HG03135 (cell line): ENCODE results near the gene OSCAR.

ENCODE experiments used
- ATAC-seq: cut with Tn5 transposase; IDR thresholded peaks from one replicate; pipeline ENCODE4 v1.9.1; 2021; ENCODE audit warnings: mild to moderate bottlenecking, moderate library complexity; ENCODE audit not compliant: unreplicated experiment

OSCAR gene

DNA sequence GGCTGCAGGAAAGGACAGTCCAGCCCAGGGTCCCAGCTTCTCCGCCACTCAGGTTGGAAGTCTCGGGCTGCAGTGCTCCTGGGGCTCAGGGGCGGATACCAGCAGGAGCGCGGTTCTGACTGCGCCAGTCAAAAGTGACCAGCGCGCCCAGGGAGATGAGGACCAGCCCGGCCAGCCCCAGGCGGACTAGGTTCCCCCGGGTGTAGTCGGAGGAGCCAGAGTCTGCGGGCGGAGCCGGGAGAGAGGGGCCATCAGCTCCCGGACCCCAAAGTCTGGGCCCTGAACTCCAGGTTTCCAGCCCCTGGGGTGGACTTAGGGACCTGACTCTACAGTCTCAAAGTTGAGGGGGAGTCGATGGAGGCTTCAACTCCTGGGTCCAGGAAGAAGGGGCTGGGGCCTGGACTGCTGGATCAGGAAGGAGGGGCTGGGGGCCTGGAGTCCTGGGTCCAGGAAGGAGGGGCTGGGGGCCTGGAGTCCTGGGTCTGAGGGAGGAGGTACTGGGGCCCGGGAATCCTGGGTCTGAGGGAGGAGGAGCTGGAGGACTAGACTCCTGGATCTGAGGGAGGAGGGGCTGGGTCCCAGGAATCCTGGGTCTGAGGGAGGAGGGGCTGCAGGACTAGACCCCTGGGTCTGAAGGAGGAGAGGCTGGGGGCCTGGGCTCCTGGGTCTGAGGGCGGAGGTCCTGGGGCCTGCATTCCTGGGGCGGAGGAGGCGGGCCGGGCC, 5.3 kb downstream of the OSCAR start:
- ATAC-seq, result no peak

DNA sequence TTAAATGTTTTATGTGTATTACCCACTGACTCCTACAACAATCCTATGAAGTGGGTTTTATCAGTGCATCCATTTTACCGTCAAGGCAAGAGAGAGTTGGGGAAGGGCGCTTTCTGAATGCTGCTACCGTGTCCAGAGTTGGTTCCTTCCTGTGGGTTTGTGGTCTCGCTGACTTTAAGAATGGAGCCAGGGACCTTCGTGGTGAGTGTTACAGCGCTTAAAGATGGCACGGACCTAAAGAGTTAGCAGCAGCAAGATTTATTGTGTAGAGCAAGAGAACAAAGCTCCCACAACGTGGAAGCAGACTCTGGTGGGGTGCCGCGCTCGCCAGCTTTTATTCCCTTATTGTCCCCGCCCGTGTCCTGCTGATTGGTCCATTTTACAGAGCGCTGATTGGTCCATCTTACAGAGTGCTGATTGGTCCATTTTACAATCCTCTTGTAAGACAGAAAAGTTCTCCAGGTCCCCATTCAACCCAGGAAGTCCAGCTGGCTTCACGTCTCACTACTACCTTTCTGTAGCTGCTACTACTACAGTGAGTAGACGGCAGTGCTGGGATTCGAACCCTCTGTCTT, 6.1 kb downstream of the OSCAR start:
- no peak for ATAC-seq

DNA sequence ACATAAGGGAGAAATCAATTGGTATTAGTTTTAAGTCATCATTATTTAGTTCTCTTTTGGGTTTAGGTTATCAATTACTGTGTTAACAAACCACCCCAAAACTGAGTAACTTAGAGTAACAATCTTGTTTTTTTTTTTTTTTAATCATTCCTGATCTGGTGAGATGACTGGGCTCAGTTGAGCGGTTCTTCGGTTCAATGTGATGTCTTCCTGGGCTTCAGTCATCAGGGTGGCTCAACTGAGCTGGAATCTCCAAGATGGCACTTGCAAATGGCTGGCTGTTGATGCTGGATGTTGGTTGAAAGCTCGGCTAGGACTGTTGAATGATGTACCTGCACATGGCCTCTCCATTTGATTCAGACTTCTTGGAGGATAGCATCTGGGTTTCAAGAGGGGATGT, 16.2 kb downstream of the OSCAR start:
- no peak for ATAC-seq

GRCh38 chr19:54081032-54081431, 19.6 kb downstream of the OSCAR start, which contains the start of gene TARM1:
TSS of gene TARM1 (minus strand) at chr19:54081365. CDS start at chr19:54081340, 25 bp downstream.
- no peak for ATAC-seq

DNA sequence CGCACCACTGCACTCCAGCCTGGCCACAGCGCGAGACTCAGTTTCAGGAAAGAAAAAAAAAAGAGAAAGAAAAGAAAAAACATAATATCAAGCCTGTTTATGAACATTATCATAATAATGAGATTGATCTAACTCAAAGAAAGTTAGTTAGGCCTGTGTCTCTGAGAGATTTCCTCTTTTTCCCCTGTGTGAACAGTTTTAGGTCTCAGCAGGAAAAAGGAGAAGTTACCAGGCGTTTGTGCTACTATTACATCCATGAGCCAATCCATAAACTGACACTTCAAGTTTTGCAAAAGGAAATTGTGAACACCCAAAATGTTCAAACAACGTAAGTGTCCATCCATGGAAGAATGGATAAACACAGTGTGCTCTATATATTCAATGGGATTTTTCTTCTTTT, 23.3 kb downstream of the OSCAR start:
- no peak for ATAC-seq

DNA sequence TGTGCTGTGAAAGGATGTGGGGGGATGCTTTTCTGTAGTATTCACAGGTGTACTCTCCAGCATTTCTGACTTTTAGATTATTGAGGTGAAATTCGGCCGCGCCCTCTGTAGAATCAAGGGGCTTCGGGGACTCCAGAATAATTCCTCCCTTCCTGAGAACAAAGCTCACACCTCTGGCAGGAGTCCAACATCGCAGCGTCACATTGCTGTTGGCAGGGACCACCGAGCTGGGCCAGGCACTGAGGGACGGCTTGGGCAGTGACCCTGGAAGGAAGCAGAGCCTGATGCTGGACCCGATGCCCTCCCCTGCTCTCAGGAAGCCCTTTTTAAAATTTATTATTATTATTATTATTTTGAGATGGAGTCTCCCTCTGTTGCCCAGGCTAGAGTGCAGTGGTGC, 25.8 kb downstream of the OSCAR start:
- no peak for ATAC-seq

- no peak for ATAC-seq
Observed at GRCh38 chr19:54073829-54074228, 26.8 kb downstream of the OSCAR start.

GRCh38 chr19:54069470-54069869, 31.1 kb downstream of the OSCAR start:
- ATAC-seq, result no peak

DNA sequence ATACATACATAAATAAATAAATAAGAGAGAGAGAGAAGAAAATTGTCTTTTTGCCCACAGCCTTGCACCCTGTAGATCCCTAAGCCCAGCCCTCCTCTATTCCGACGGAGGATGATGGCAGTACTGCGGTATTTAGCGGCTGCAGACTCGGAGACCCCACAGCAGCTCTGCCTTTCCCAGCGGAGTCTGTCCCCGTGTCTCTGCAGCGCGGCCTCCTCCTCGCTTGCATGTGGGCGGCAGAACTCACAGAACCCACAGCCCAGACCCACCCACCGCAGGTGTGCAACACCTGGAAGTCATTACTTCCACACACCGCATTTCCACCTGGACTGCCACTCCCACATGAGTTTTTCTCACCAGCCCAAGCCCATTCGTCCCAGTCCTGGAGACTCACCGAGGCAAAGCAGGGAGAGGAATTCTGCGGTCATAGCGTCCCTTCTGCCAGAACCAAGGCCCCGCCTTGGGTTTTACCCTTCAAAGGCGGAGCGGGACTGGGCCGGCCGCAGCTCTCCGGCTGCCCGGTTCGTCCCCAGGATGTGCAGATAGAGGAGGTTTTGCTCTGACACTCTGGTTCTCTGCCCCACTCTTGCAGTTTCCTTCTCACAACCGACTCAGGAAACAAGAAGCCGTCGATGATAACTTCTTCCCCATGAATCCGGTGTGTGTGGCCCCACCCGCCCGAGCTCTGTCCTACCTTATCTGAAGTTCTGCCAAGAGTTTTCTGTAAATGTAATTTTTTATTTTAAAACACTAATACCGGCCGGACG, 37.1 kb downstream of the OSCAR start, which contains the start of gene VSTM1:
TSS of gene VSTM1 (minus strand) at position 548 of the 767 bp plus-strand sequence. CDS start at position 428, 120 bp downstream.
- ATAC-seq, result no peak

- no peak for ATAC-seq
Observed at GRCh38 chr19:54062643-54063042, 38.0 kb downstream of the OSCAR start.

DNA sequence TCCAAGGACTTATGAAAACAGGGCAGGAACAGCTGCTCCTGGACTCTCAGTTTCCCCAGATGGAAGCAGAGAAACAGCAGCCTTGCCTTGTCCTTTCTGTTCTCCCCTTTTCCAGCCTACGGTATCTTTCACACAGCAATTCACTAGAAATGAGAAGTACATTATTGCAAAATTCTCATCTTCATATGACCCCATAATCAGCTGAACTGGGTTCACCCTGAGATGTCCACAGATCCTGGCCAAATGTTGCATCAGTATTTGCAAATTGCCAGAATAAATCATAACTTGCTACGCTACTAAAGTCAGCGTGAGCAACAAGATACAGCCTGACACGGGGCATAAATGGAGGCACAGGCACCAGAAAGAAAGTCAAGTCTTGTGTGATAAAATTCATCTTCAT, 53.0 kb downstream of the OSCAR start:
- no peak for ATAC-seq

DNA sequence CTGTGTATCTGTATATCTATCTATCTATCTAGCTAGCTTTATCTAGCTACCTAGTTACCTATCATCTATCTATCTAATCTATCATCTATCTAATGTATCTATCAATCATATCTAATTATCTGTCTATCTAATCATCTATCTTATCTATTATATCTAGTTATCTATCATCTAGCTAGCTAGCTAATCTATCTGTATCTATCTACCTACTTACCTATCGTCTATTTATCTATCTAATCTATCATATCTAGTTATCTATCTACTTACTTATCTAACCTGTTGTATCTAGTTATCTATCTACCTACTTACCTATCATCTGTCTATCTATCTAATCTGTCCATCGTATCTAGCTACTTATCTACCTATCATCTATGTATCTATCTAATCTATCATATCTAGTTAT, 54.8 kb downstream of the OSCAR start:
- no peak for ATAC-seq
